HepG2 (cell line): ENCODE measurements around the gene SPRYD3. TPM values are rescaled to one million over a fixed set of nuclear protein-coding genes. Genes with fewer than 3 reads are reported as not detected.
A peak's percentile ranks its signal among the peaks of the same experiment; 100 is the strongest.

Experiments
- ATAC-seq: fragments of 200-7000 bp; cut with Tn5 transposase; 3 replicates; pipeline ENCODE4 v1.9.1; 2020; ENCODE audit warnings: mild to moderate bottlenecking, moderate library complexity
- Bru-seq: library from RNA; stranded (reverse); fragments of 400-500 nt; gene quantifications from one replicate; lab custom pipeline; 2021; lab: Mats Ljungman, UMichigan
- BruChase-seq, 2 experiments: library from RNA; stranded (reverse); fragments of 400-500 nt; gene quantifications; one replicate each; lab custom pipeline; 2021; lab: Mats Ljungman, UMichigan
- BruUV-seq: library from RNA; stranded (reverse); fragments of 400-500 nt; replicated peaks from 2 replicates; lab custom pipeline; 2021; lab: Mats Ljungman, UMichigan
- CTCF ChIA-PET: fragments of 300-600 bp; formaldehyde crosslinking; extraction: SDS; loops from one replicate; lab custom pipeline; 2021; ENCODE audit warnings: low total read pairs, inconsistent platforms, low intra/inter-chr PET ratio; lab: Yijun Ruan, JAX
- POLR2A ChIA-PET: fragments of 350-600 bp; sonication (Branson Sonifier 250); formaldehyde crosslinking; loops from one replicate; lab custom pipeline; 2020; ENCODE audit warnings: antibody characterized with exemption, inconsistent platforms; lab: Yijun Ruan, JAX
- DNase-seq: peaks from one replicate; pipeline ENCODE4 v3.0.0-alpha.2; 2015; ENCODE audit warnings: low spot score
- FAIRE-seq: peaks from 3 replicates; lab custom pipeline; 2011; peaks lifted over from hg19 to GRCh38; lab: Jason Lieb, UNC
- H2AFZ ChIP-seq: one replicate; pipeline ENCODE4 v1.6.1; 2011; ENCODE audit warnings: low read length, inconsistent platforms
- H3K27ac ChIP-seq: fragments of 300-600 bp; 3 replicates; pipeline ENCODE4 v1.8.0; 2011; ENCODE audit warnings: mixed run types, mild to moderate bottlenecking, mixed read lengths, low read length, inconsistent platforms; ENCODE audit not compliant: insufficient read depth; ENCODE audit errors: extremely low read length
- H3K27me3 ChIP-seq, 2 experiments: fragments of 200-600 bp in 1 of 2; 2 replicates in 1 of 2; 3 replicates in 1 of 2; pipeline versions ENCODE4 v1.6.0 to v1.8.0; 2011; ENCODE audit warnings: low read length in 2 of 2, mild to moderate bottlenecking in 2 of 2, moderate library complexity in 2 of 2, inconsistent platforms in 1 of 2; ENCODE audit not compliant: insufficient read depth in 2 of 2, control insufficient read depth in 1 of 2
- H3K36me3 ChIP-seq, 2 experiments: fragments of 200-600 bp in 1 of 2; replicated peaks in 1 of 2; 2 replicates in 1 of 2; 3 replicates in 1 of 2; pipeline versions ENCODE4 v1.5.1 to v1.8.0; 2011; ENCODE audit warnings: low read length in 2 of 2, inconsistent platforms in 1 of 2; ENCODE audit not compliant: insufficient read depth in 2 of 2, control insufficient read depth in 1 of 2
- H3K4me1 ChIP-seq: 2 replicates; pipeline ENCODE4 v1.5.1; 2012; ENCODE audit warnings: low read length, inconsistent platforms; ENCODE audit not compliant: insufficient read depth
- H3K4me2 ChIP-seq: 2 replicates; pipeline ENCODE4 v1.6.0; 2011; ENCODE audit warnings: low read depth, low read length, inconsistent platforms
- H3K4me3 ChIP-seq, 3 experiments: fragments of 200-600 bp in 1 of 3; sonication (generic), shearing (Covaris generic) in 1 of 3; replicated peaks in 1 of 3; 2 replicates each; pipeline ENCODE4 v1.5.1; 2011 to 2016; ENCODE audit warnings: low read length in 3 of 3, inconsistent platforms in 2 of 3, low read depth in 2 of 3, mild to moderate bottlenecking in 2 of 3, control low read depth in 1 of 3, mixed read lengths in 1 of 3; ENCODE audit not compliant: insufficient read depth in 1 of 3
- H3K79me2 ChIP-seq: one replicate; pipeline ENCODE4 v1.6.1; 2011; ENCODE audit warnings: low read length, inconsistent platforms; ENCODE audit not compliant: insufficient read depth
- H3K9ac ChIP-seq: 2 replicates; pipeline ENCODE4 v1.6.0; 2011; ENCODE audit warnings: mild to moderate bottlenecking, low read depth, low read length, inconsistent platforms; ENCODE audit not compliant: insufficient read depth
- H3K9me3 ChIP-seq: 2 replicates; pipeline ENCODE4 v1.5.1; 2012; ENCODE audit warnings: mild to moderate bottlenecking, low read length
- H4K20me1 ChIP-seq: 2 replicates; pipeline ENCODE4 v1.6.0; 2011; ENCODE audit warnings: inconsistent platforms, mild to moderate bottlenecking, low read length, moderate library complexity; ENCODE audit not compliant: insufficient read depth
- ATF1 ChIP-seq: IDR thresholded peaks from 2 replicates; pipeline ENCODE4 v1.6.1; 2016; ENCODE audit warnings: mild to moderate bottlenecking, control low read depth
- DPF2 ChIP-seq: sonication (generic); formaldehyde crosslinking; IDR thresholded peaks from 2 replicates; pipeline ENCODE4 v1.4.0; 2020; ENCODE audit warnings: mild to moderate bottlenecking, low read depth, missing genetic modification reagents, borderline replicate concordance
- KDM4B ChIP-seq: sonication (generic); formaldehyde crosslinking; IDR thresholded peaks from 2 replicates; pipeline ENCODE4 v1.4.0; 2020; ENCODE audit warnings: missing genetic modification reagents
- MAFG ChIP-seq: sonication (generic); formaldehyde crosslinking; IDR thresholded peaks from 2 replicates; pipeline ENCODE4 v1.5.1; 2020; ENCODE audit warnings: mild to moderate bottlenecking, missing genetic modification reagents
- MED1 ChIP-seq: sonication (generic); formaldehyde crosslinking; IDR thresholded peaks from 2 replicates; pipeline ENCODE4 v1.4.0; 2020; ENCODE audit warnings: missing genetic modification reagents
- NCOA1 ChIP-seq: sonication (generic); formaldehyde crosslinking; IDR thresholded peaks from 2 replicates; pipeline ENCODE4 v1.9.0; 2021; ENCODE audit warnings: missing genetic modification reagents
- NFKBIZ ChIP-seq: IDR thresholded peaks from 2 replicates; pipeline ENCODE4 v1.6.1; 2018; ENCODE audit warnings: missing genetic modification reagents, missing compliant biosample characterization
- RELA ChIP-seq: sonication (generic); formaldehyde crosslinking; IDR thresholded peaks from 2 replicates; pipeline ENCODE4 v1.4.0; 2020; ENCODE audit warnings: missing genetic modification reagents
- RFXAP ChIP-seq: sonication (generic); formaldehyde crosslinking; IDR thresholded peaks from 2 replicates; pipeline ENCODE4 v1.4.0; 2020; ENCODE audit warnings: missing genetic modification reagents, borderline replicate concordance
- RXRA ChIP-seq: sonication (generic); formaldehyde crosslinking; IDR thresholded peaks from 2 replicates; pipeline ENCODE4 v1.5.1; 2020; ENCODE audit warnings: missing genetic modification reagents
- TEAD2 ChIP-seq: sonication (generic); formaldehyde crosslinking; IDR thresholded peaks from 2 replicates; pipeline ENCODE4 v1.9.0; 2021; ENCODE audit warnings: missing genetic modification reagents
- ZBTB2 ChIP-seq: sonication (generic); formaldehyde crosslinking; IDR thresholded peaks from 2 replicates; pipeline ENCODE4 v1.8.0; 2022; ENCODE audit warnings: low read depth, missing genetic modification reagents
- ZMYM3 ChIP-seq: sonication (generic); formaldehyde crosslinking; IDR thresholded peaks from 2 replicates; pipeline ENCODE4 v1.5.1; 2020; ENCODE audit warnings: mild to moderate bottlenecking, missing genetic modification reagents
- ZNF160 ChIP-seq: sonication (generic); formaldehyde crosslinking; IDR thresholded peaks from 2 replicates; pipeline ENCODE4 v1.8.0; 2022; ENCODE audit warnings: mild to moderate bottlenecking, inconsistent platforms, missing genetic modification reagents
- ZNF44 ChIP-seq: sonication (generic); formaldehyde crosslinking; IDR thresholded peaks from 2 replicates; pipeline ENCODE4 v1.5.1; 2020; ENCODE audit warnings: mild to moderate bottlenecking, missing genetic modification reagents
- ZNF619 ChIP-seq: sonication (generic); formaldehyde crosslinking; IDR thresholded peaks from 2 replicates; pipeline ENCODE4 v1.4.0; 2020; ENCODE audit warnings: mild to moderate bottlenecking, missing genetic modification reagents
- WGBS: methylation state at CpG from one replicate; pipeline ENCODE4 v1.1.6; 2017; ENCODE audit warnings: low lambda C conversion rate; 5-methylcytosine and 5-hydroxymethylcytosine counted together
- in situ Hi-C: cut with HindIII; loops from 2 replicates; pipeline ENCODE4 v1.10.0; 2017; ENCODE audit warnings: low pct_unique_long_range_greater_than_20kb; ENCODE audit not compliant: extremely low pct_ligation_motif_present
- intact Hi-C: fragments of 100-400 bp; cut with micrococcal nuclease; formaldehyde crosslinking; loops from one replicate; pipeline ENCODE4 v1.10.0; 2022; ENCODE audit not compliant: unreplicated experiment
- long read RNA-seq, 2 experiments: library from RNA in 1 of 2; library from polyadenylated mRNA in 1 of 2; stranded (forward) in 1 of 2; unstranded in 1 of 2; transcript quantifications; one replicate each; pipeline ENCODE4 v2.0.0, GENCODE V29; 2019 to 2022
- polyA minus RNA-seq, 3 experiments: library from RNA; depleted of rRNA, polyadenylated mRNA; stranded (reverse); fragments of >200 nt; gene quantifications; 2 replicates each; pipeline ENCODE4 v1.2.3, GENCODE V29; 2011; ENCODE audit warnings: low replicate concordance in 1 of 3
- polyA plus RNA-seq, 8 experiments: library from polyadenylated mRNA; depleted of rRNA in 3 of 8; stranded (reverse) in 7 of 8; unstranded in 1 of 8; fragments of >200 nt; fragmentation: Illumina TruSeq in 4 of 8; extraction: Trizol in 4 of 8; gene quantifications; 2 replicates each; pipeline versions ENCODE4 v1.2.1 to v1.2.3, GENCODE V29; 2011 to 2016; ENCODE audit warnings: low read depth in 4 of 8, missing spikeins in 1 of 8, mixed read lengths in 1 of 8; ENCODE audit not compliant: insufficient read depth in 1 of 8
- total RNA-seq, 5 experiments: library from RNA; depleted of rRNA; stranded (reverse); fragments of >200 nt; fragmentation: Illumina TruSeq; extraction: Trizol; gene quantifications; 2 replicates each; pipeline ENCODE4 v1.2.3, GENCODE V29; 2016; ENCODE audit warnings: low read depth in 1 of 5

Gene SPRYD3, protein sequence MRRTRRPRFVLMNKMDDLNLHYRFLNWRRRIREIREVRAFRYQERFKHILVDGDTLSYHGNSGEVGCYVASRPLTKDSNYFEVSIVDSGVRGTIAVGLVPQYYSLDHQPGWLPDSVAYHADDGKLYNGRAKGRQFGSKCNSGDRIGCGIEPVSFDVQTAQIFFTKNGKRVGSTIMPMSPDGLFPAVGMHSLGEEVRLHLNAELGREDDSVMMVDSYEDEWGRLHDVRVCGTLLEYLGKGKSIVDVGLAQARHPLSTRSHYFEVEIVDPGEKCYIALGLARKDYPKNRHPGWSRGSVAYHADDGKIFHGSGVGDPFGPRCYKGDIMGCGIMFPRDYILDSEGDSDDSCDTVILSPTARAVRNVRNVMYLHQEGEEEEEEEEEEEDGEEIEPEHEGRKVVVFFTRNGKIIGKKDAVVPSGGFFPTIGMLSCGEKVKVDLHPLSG
- total RNA-seq (2016; rRNA removed; fragmentation: Illumina TruSeq; extraction: Trizol) (9.0 and 9.2 TPM in 2 replicates), polyA plus RNA-seq (2011; rRNA removed) (9.2 and 10.7 TPM in 2 replicates), polyA minus RNA-seq (2011; rRNA and poly(A)+ RNA removed; ENCODE audit: low replicate concordance) (27.5 and 69.5 TPM in 2 replicates), Bru-seq, nascent RNA (percentile 50 among the genes with signal in this experiment), BruChase-seq, experiment 1, labeled RNA remaining after a 6-hour chase (percentile 58 among the genes with signal in this experiment), BruChase-seq, experiment 2, labeled RNA remaining after a 2-hour chase (percentile 56 among the genes with signal in this experiment)
- 0.79 and 1.3 TPM in 2 replicates for total RNA-seq (2016; cell fraction: cytosol; rRNA removed; fragmentation: Illumina TruSeq; extraction: Trizol; ENCODE audit: low read depth)
- 7.9 and 8.6 TPM in 2 replicates for total RNA-seq (2016; cell fraction: insoluble cytoplasmic fraction; rRNA removed; fragmentation: Illumina TruSeq; extraction: Trizol)
- 2.8 and 3.1 TPM in 2 replicates for total RNA-seq (2016; cell fraction: membrane; rRNA removed; fragmentation: Illumina TruSeq; extraction: Trizol)
- 5.1 and 5.3 TPM in 2 replicates for total RNA-seq (2016; cell fraction: nucleus; rRNA removed; fragmentation: Illumina TruSeq; extraction: Trizol)
- 11.7 and 12.2 TPM in 2 replicates for polyA plus RNA-seq (2011; cell fraction: cytosol; rRNA removed)
- 12.1 and 12.6 TPM in 2 replicates for polyA plus RNA-seq (2011; cell fraction: nucleus; rRNA removed)
- polyA plus RNA-seq (2012) = 6.0 and 9.7 TPM in 2 replicates
- polyA plus RNA-seq (2016; cell fraction: cytosol; fragmentation: Illumina TruSeq; extraction: Trizol; ENCODE audit: low read depth) = 0.86 and 1.1 TPM in 2 replicates
- 11.6 and 12.5 TPM in 2 replicates for polyA plus RNA-seq (2016; cell fraction: insoluble cytoplasmic fraction; fragmentation: Illumina TruSeq; extraction: Trizol; ENCODE audit: low read depth)
- 2.0 and 3.3 TPM in 2 replicates for polyA plus RNA-seq (2016; cell fraction: membrane; fragmentation: Illumina TruSeq; extraction: Trizol; ENCODE audit: low read depth)
- 7.6 and 8.3 TPM in 2 replicates for polyA plus RNA-seq (2016; cell fraction: nucleus; fragmentation: Illumina TruSeq; extraction: Trizol; ENCODE audit: insufficient read depth, low read depth)
- polyA minus RNA-seq (2011; cell fraction: cytosol; rRNA and poly(A)+ RNA removed) = 8.3 and 10.6 TPM in 2 replicates
- polyA minus RNA-seq (2011; cell fraction: nucleus; rRNA and poly(A)+ RNA removed) = 9.5 and 12.8 TPM in 2 replicates
- long read RNA-seq, experiment 1, transcript SPRYD3-201 (11 exons, 2,932 nt) = major isoform, 10 of 21 reads
- long read RNA-seq, experiment 1, partial matches to known transcripts = 4 of 21 reads
- long read RNA-seq, experiment 1, other reads (novel, unspliced or antisense) = 7 of 21 reads
- long read RNA-seq, experiment 2, transcript SPRYD3-201 (11 exons, 2,932 nt) = major isoform, 5 of 22 reads
- long read RNA-seq, experiment 2, partial matches to known transcripts = 6 of 22 reads
- long read RNA-seq, experiment 2, other reads (novel, unspliced or antisense) = 11 of 22 reads

GRCh38 chr12:53079226-53080117 lies at the start of gene SPRYD3:
SPRYD3 (minus strand) TSS chr12:53079390; CDS start chr12:53079333, 57 bp downstream.
- Histone ChIP-seq H3K27ac (peak within 1 kb of the TSS; percentile 91), H4K20me1 (no peaks in the 10 kb centered on the region), H3K9me3 (no peaks in the 10 kb centered on the region), H3K4me2 (peak within 1 kb of the TSS; percentile 100), H2AFZ (peak within 1 kb of the TSS; percentile 70), H3K4me1 (peaks cover 53% of the 10 kb centered on the region), H3K79me2 (no peaks in the 10 kb centered on the region), H3K9ac (peak within 1 kb of the TSS; percentile 92), H3K27me3 (no peaks in the 10 kb centered on the region; a peak in 1 of 5 replicates), H3K4me3 (peak within 1 kb of the TSS; percentile 72 to 89 (median 73)), H3K36me3 (peaks cover 1 to 9% of the 10 kb centered on the region in 2 experiments; a peak in 1 of 5 replicates)
- ATAC-seq (peak; percentile 98), FAIRE-seq (peak; percentile 36), DNase-seq (peak; percentile 96)
- TSS peak; percentile 98 for BruUV-seq
- ChIA-PET CTCF (no interaction called here), POLR2A (interaction anchor here (0.7 to 3.6 kb wide), 30 partner anchors 12 to 422 kb away, joined by 3 to 102 read pairs (median 7); partner anchors contain the start of genes AAAS, CSAD, EIF4B and IGFBP6)
- 10% methylated on average over 31 of the region's 67 CpGs for WGBS
- intact Hi-C loops = loop anchor here (2.0 kb wide), 1 partner anchor 19 kb away; no protein-coding TSS in a partner anchor
- in situ Hi-C loops = no loop called here
- TF ChIP-seq DPF2 (CRISPR knock-in tag) = no peak
- peak; percentile 97 for TF ChIP-seq RFXAP (CRISPR knock-in tag)
- no peak for TF ChIP-seq TEAD2 (CRISPR knock-in tag)
- TF ChIP-seq MED1 = peak; percentile 40; the same call in 1 of the 2 replicates
- TF ChIP-seq ZNF44 (CRISPR knock-in tag) = no peak
- 0 out of 2 replicates have a peak, but pooled peaks have one; percentile 72 for TF ChIP-seq RELA (CRISPR knock-in tag)
- TF ChIP-seq ZNF619 = no peak; the same call in 1 of the 2 replicates
- no peak for TF ChIP-seq KDM4B (CRISPR knock-in tag)
- TF ChIP-seq ATF1 (CRISPR knock-in tag) = no peak
- TF ChIP-seq MAFG (CRISPR knock-in tag) = no peak
- TF ChIP-seq NCOA1 (CRISPR knock-in tag) = no peak
- peak; percentile 54; the same call in 1 of the 2 replicates for TF ChIP-seq RXRA
- peak; percentile 35 for TF ChIP-seq ZMYM3 (CRISPR knock-in tag)
- no peak for TF ChIP-seq ZNF160 (CRISPR knock-in tag)
- TF ChIP-seq ZBTB2 (CRISPR knock-in tag) = peak; percentile 94
- TF ChIP-seq NFKBIZ (CRISPR knock-in tag) = no peak
